SK-N-MC (cell line): ENCODE data around the gene UBA3.

Experiments
- EZH2 ChIP-seq: fragments of 200-600 bp; sonication (generic); IDR thresholded peaks from one replicate; pipeline ENCODE4 v1.6.1; 2017; ENCODE audit warnings: antibody characterized with exemption
- POLR2AphosphoS5 ChIP-seq: IDR thresholded peaks from 2 replicates; pipeline ENCODE4 v1.6.1; 2012; ENCODE audit warnings: mild to moderate bottlenecking, low read depth, low read length, borderline replicate concordance

DNA sequence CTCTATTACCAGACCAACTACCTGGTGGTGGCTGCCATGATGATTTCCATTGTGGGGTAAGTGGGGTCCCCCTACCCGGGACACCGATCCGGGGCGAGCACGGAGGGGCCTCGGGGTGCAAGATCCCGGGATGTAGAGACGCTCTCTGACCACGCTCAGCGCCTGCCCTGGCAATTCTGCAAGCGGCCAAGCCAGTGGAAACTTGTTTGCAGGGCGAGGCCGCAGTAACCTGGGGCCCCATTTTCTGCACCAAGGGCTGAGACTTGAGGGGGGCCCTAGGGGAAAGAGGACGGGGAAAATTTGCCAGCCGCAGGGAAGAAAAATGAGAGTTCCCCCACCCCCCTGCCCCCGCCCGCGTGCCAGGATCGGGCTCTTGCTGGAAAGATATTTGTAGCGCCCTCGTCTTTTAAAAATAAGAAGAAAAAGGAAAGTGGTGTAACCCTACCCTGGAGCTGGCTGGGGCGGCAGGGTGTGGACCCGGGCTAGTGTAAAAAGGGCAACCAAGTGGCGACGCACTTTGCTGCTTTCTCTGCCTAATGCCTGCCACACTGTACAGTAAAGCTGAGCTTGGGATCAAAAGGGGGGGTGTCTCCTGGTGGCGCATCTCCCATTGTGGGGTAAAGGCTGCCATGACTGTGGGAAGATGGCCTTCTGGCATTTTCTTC, 5.1 kb upstream of the UBA3 start:
- TF ChIP-seq EZH2 (no peak), POLR2AphosphoS5 (no peak)
